Gastrocnemius medialis (tissue), 4 donors: Measurements from ENCODE around the gene EPN3. TPM values are rescaled to one million over a fixed set of nuclear protein-coding genes. Genes with fewer than 3 reads are reported as not detected.

Source experiments
- ATAC-seq, 2 donors: fragments of 150-250 bp; one replicate each; pipeline ENCODE4 v1.9.1; 2016
- DNase-seq, 2 donors: peaks; one replicate each; pipeline ENCODE4 v3.0.0-alpha.2; 2019
- H3K27ac ChIP-seq, 4 donors: fragments of 200-600 bp; sonication (generic); 1 replicate in 1 of 4; 2 replicates in 3 of 4; pipeline ENCODE4 v1.5.1; 2016 to 2018; ENCODE audit warnings: mild to moderate bottlenecking in 2 of 4, moderate library complexity in 1 of 4
- H3K27me3 ChIP-seq, 3 donors: fragments of 200-600 bp; sonication (generic) in 2 of 3; 1 replicate in 1 of 3; 2 replicates in 2 of 3; pipeline versions ENCODE4 v1.5.1 to v1.6.0; 2016 to 2019; ENCODE audit warnings: mild to moderate bottlenecking in 1 of 3, moderate library complexity in 1 of 3
- H3K36me3 ChIP-seq, 2 donors: fragments of 200-600 bp; sonication (generic) in 1 of 2; one replicate each; pipeline ENCODE4 v1.5.1; 2017 to 2018
- H3K4me1 ChIP-seq, 2 donors: fragments of 200-600 bp; sonication (generic) in 1 of 2; one replicate each; pipeline ENCODE4 v1.5.1; 2016 to 2017; ENCODE audit warnings: mild to moderate bottlenecking in 2 of 2
- H3K4me3 ChIP-seq, 4 donors: fragments of 200-600 bp; sonication (generic) in 3 of 4; 1 replicate in 1 of 4; 2 replicates in 3 of 4; pipeline ENCODE4 v1.5.1; 2016 to 2019; ENCODE audit warnings: mild to moderate bottlenecking in 2 of 4
- H3K9me3 ChIP-seq, 3 donors: fragments of 200-600 bp; sonication (generic) in 2 of 3; 1 replicate in 1 of 3; 2 replicates in 2 of 3; pipeline ENCODE4 v1.5.1; 2016 to 2019
- CTCF ChIP-seq, 5 experiments: fragments of 450-650 bp in 3 of 5; fragments of 200-600 bp in 2 of 5; sonication (generic) in 2 of 5; IDR thresholded peaks in 4 of 5; conservative IDR thresholded peaks in 1 of 5; 1 replicate in 4 of 5; 2 replicates in 1 of 5; pipeline ENCODE4 v1.5.1; 2016 to 2019; ENCODE audit warnings: antibody characterized with exemption in 5 of 5, mild to moderate bottlenecking in 3 of 5, moderate library complexity in 3 of 5
- POLR2A ChIP-seq, 2 donors: fragments of 450-650 bp; IDR thresholded peaks; one replicate each; pipeline ENCODE4 v1.6.1; 2017; ENCODE audit warnings: antibody characterized with exemption in 2 of 2, mild to moderate bottlenecking in 2 of 2, moderate library complexity in 2 of 2
- in situ Hi-C, 4 donors: fragments of 200-750 bp; cut with MboI; loops; one replicate each; pipeline versions ENCODE4 v1.15.0 to v1.8.0; 2017; ENCODE audit warnings: low sequenced_read_pairs in 4 of 4
- intact Hi-C: fragments of 100-400 bp; cut with DNase I; formaldehyde crosslinking; loops from one replicate; pipeline ENCODE4 v1.15.1; 2023; ENCODE audit warnings: low total_unique reads
- total RNA-seq, 4 donors: library from RNA; depleted of rRNA; stranded (reverse); fragments of >200 nt; gene quantifications; one replicate each; pipeline versions ENCODE4 v1.1.0 to v1.2.3, GENCODE V29; 2016

Gene EPN3
- total RNA-seq, 4 donors from 2014 or later: not detected

- in situ Hi-C loops: loop anchor here in 2 of 4 donors (25.0 kb wide), 2 partner anchors 109 to 309 kb away; partner anchors contain the start of genes ABCC3 (in 1 of the 2) and WFIKKN2 (in 1 of the 2)
- ATAC-seq: no peak
- H3K4me1 ChIP-seq: peaks cover 0 to 8% of the 10 kb centered on the region in 2 donors
These were observed 4.5 kb upstream of the EPN3 start for GRCh38 chr17:50527949-50528474.

GRCh38 chr17:50529849-50530248 lies 2.7 kb upstream of the EPN3 start:
- Histone ChIP-seq H3K4me3 (no peak overlapping the region), H3K36me3 (no peaks in the 10 kb centered on the region), H3K27ac (no peak overlapping the region), H3K9me3 (no peaks in the 10 kb centered on the region), H3K27me3 (peaks cover 14 to 25% (median 23%) of the 10 kb centered on the region in 3 donors), H3K4me1 (peaks cover 8 to 20% of the 10 kb centered on the region in 2 donors)
- DNase-seq (no peak), ATAC-seq (no peak)
- TF ChIP-seq POLR2A (IDR thresholded peaks at IDR 0.05) (no peak), CTCF (IDR thresholded peaks at IDR 0.05 in 4 of 5, conservative IDR thresholded peaks at IDR 0.05 in 1 of 5) (no peak)
- in situ Hi-C loops: loop anchor here in 2 of 4 donors (25.0 kb wide), 2 partner anchors 107 to 307 kb away; partner anchors contain the start of genes ABCC3 (in 1 of the 2) and WFIKKN2 (in 1 of the 2)
- intact Hi-C loops: no loop called here

More at GRCh38 chr17:50527949-50528474, 4.5 kb upstream of the EPN3 start:
- H3K9me3 ChIP-seq: no peaks in the 10 kb centered on the region
- no peaks in the 10 kb centered on the region for H3K36me3 ChIP-seq
- TF ChIP-seq POLR2A (IDR thresholded peaks at IDR 0.05) (no peak), CTCF (IDR thresholded peaks at IDR 0.05 in 4 of 5, conservative IDR thresholded peaks at IDR 0.05 in 1 of 5) (no peak)
- H3K4me3 ChIP-seq: no peak overlapping the region
- intact Hi-C loops: no loop called here
- DNase-seq: no peak
- peaks cover 14 to 25% (median 19%) of the 10 kb centered on the region in 3 donors for H3K27me3 ChIP-seq
- no peak overlapping the region for H3K27ac ChIP-seq

- ATAC-seq: no peak
These were observed 1.0 kb upstream of the EPN3 start for GRCh38 chr17:50531428-50532025.

GRCh38 chr17:50533185-50533584 lies 650 bp downstream of the EPN3 start:
- in situ Hi-C loops: loop anchor here in 2 of 4 donors (25.0 kb wide), 2 partner anchors 104 to 304 kb away; partner anchors contain the start of genes ABCC3 (in 1 of the 2) and WFIKKN2 (in 1 of the 2)

More at GRCh38 chr17:50531428-50532025, 1.0 kb upstream of the EPN3 start:
- Histone ChIP-seq H3K36me3 (no peaks in the 10 kb centered on the region), H3K4me3 (no peak overlapping the region), H3K27ac (no peak overlapping the region), H3K4me1 (peaks cover 8 to 20% of the 10 kb centered on the region in 2 donors), H3K27me3 (peaks cover 14 to 25% (median 23%) of the 10 kb centered on the region in 3 donors), H3K9me3 (no peaks in the 10 kb centered on the region)
- intact Hi-C loops (no loop called here), in situ Hi-C loops (loop anchor here in 2 of 4 donors (25.0 kb wide), 2 partner anchors 106 to 306 kb away; partner anchors contain the start of genes ABCC3 (in 1 of the 2) and WFIKKN2 (in 1 of the 2))
- DNase-seq: no peak
- TF ChIP-seq POLR2A (IDR thresholded peaks at IDR 0.05): no peak
- no peak for TF ChIP-seq CTCF (IDR thresholded peaks at IDR 0.05 in 4 of 5, conservative IDR thresholded peaks at IDR 0.05 in 1 of 5)

More at GRCh38 chr17:50533185-50533584, 650 bp downstream of the EPN3 start:
- intact Hi-C loops: no loop called here
- Histone ChIP-seq H3K27ac (no peak overlapping the region), H3K36me3 (no peaks in the 10 kb centered on the region), H3K27me3 (peaks cover 14 to 25% (median 23%) of the 10 kb centered on the region in 3 donors), H3K4me1 (peaks cover 8 to 20% of the 10 kb centered on the region in 2 donors), H3K9me3 (no peaks in the 10 kb centered on the region), H3K4me3 (no peak overlapping the region)
- TF ChIP-seq POLR2A (IDR thresholded peaks at IDR 0.05) (no peak), CTCF (IDR thresholded peaks at IDR 0.05 in 4 of 5, conservative IDR thresholded peaks at IDR 0.05 in 1 of 5) (no peak)
- DNase-seq: no peak
- ATAC-seq: peak in 1 of 2 donors; percentile 15
